ENCODE measurements around the gene FURIN. TPM values are rescaled to one million over a fixed set of nuclear protein-coding genes. Genes with fewer than 3 reads are reported as not detected.

FURIN gene
- polyA plus RNA-seq, 3 donors: 6.5 to 47.3 (median 14.3) TPM

DNA sequence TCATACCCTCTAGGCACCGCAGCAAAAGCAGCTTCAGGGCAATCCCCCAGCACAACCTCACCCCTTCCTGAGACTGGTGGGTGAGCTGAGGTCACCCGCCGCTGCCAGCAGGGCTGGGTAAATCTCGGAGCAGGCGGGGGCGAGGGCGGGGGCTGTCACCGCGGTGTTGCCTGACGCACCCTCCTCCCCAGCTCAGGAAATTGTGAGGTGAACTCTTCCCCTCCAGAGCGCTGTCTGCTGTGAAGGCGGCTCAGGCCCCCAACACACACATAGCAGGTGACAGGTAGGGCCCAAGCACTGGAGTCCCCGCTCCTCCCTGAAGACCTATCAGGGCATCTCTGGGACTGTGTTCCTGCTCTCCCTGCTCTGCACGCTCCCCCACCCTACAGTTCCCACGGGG lies 30.2 kb upstream of the FURIN start:
- Histone ChIP-seq H3K4me2 (replicated peaks; ENCODE audit: extremely low read depth, low read length, poor library complexity, severe bottlenecking) (no peak overlapping the region), H3K36me3 (replicated peaks in 1 of 2; ENCODE audit: control insufficient read depth in 1 of 2, insufficient read depth in 2 of 2, low read length in 2 of 2) (peaks cover 0 to 6% of the 10 kb centered on the region in 2 donors), H3K9me3 (replicated peaks in 1 of 2; ENCODE audit: control insufficient read depth in 1 of 2, insufficient read depth in 1 of 2, low read length in 2 of 2) (no peaks in the 10 kb centered on the region), H4K20me1 (ENCODE audit: insufficient read depth, low read length) (no peaks in the 10 kb centered on the region), H3K4me1 (ENCODE audit: control insufficient read depth in 1 of 2, insufficient read depth in 2 of 2, low read length in 2 of 2) (peaks cover 59 to 78% of the 10 kb centered on the region in 2 donors), H3K27ac (ENCODE audit: low read depth in 1 of 2, low read length in 2 of 2) (no peak overlapping the region), H3K27me3 (ENCODE audit: control insufficient read depth in 2 of 2, insufficient read depth in 2 of 2, low read length in 2 of 2) (no peaks in the 10 kb centered on the region), H3K79me2 (ENCODE audit: insufficient read depth, low read length) (peaks cover 32% of the 10 kb centered on the region), H2AFZ (ENCODE audit: insufficient read depth, low read depth, low read length, poor library complexity, severe bottlenecking) (no peak overlapping the region), H3K4me3 (replicated peaks in 1 of 3; ENCODE audit: low read depth in 2 of 3, low read length in 3 of 3) (no peak overlapping the region), H3K9ac (ENCODE audit: insufficient read depth, low read length, poor library complexity, severe bottlenecking) (no peak overlapping the region)
- H3K27ac Mint-ChIP-seq: peak overlapping the region in 5 of 7 donors; percentile 37 to 89 (median 43)
- H3K27me3 Mint-ChIP-seq (ENCODE audit: low read depth in 3 of 3): peaks cover 1 to 5% (median 3%) of the 10 kb centered on the region in 3 donors
- peak overlapping the region; percentile 55 to 76 for H3K4me3 Mint-ChIP-seq
- peaks cover 76% of the 10 kb centered on the region for H3K4me1 Mint-ChIP-seq
- H3K9me3 Mint-ChIP-seq: no peaks in the 10 kb centered on the region
- H3K36me3 Mint-ChIP-seq: peaks cover 15 to 26% of the 10 kb centered on the region in 2 donors
- intact Hi-C loops (cut with micrococcal nuclease): loop anchor here (5.0 kb wide), 1 partner anchor 34 kb away; no protein-coding TSS in a partner anchor
- DNase-seq: peak; percentile 37 to 76 (median 48)
- TF ChIP-seq, protein P1, sequence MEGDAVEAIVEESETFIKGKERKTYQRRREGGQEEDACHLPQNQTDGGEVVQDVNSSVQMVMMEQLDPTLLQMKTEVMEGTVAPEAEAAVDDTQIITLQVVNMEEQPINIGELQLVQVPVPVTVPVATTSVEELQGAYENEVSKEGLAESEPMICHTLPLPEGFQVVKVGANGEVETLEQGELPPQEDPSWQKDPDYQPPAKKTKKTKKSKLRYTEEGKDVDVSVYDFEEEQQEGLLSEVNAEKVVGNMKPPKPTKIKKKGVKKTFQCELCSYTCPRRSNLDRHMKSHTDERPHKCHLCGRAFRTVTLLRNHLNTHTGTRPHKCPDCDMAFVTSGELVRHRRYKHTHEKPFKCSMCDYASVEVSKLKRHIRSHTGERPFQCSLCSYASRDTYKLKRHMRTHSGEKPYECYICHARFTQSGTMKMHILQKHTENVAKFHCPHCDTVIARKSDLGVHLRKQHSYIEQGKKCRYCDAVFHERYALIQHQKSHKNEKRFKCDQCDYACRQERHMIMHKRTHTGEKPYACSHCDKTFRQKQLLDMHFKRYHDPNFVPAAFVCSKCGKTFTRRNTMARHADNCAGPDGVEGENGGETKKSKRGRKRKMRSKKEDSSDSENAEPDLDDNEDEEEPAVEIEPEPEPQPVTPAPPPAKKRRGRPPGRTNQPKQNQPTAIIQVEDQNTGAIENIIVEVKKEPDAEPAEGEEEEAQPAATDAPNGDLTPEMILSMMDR (IDR thresholded peaks at IDR 0.05): no peak
- 7% methylated on average over 11 of the region's 15 CpGs for WGBS (ENCODE audit: insufficient coverage)

DNA sequence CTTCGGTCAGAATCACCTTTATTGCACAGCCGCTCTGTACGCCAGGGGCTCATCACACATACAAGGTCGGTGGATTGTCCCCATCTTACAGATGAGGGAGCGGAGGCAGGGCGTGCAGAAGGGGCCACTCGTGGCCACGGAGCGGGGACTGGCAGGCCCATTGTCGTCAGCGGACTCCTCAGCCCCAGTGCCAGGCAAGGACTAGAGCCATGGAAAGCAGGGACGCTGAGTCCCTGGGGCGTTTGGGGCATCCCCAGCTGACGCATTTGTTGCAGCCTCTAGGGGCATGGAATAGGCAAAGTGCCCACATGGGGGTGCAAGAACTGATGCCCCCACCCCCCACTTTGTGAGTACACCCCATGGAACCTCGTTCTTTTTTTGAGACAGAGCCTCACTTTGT lies 29.8 kb upstream of the FURIN start:
- Histone ChIP-seq H3K27ac (ENCODE audit: low read depth in 1 of 2, low read length in 2 of 2) (no peak overlapping the region), H3K36me3 (replicated peaks in 1 of 2; ENCODE audit: control insufficient read depth in 1 of 2, insufficient read depth in 2 of 2, low read length in 2 of 2) (peaks cover 0 to 6% of the 10 kb centered on the region in 2 donors), H3K9ac (ENCODE audit: insufficient read depth, low read length, poor library complexity, severe bottlenecking) (no peak overlapping the region), H2AFZ (ENCODE audit: insufficient read depth, low read depth, low read length, poor library complexity, severe bottlenecking) (no peak overlapping the region), H3K79me2 (ENCODE audit: insufficient read depth, low read length) (peaks cover 36% of the 10 kb centered on the region), H3K4me3 (replicated peaks in 1 of 3; ENCODE audit: low read depth in 2 of 3, low read length in 3 of 3) (no peak overlapping the region), H3K9me3 (replicated peaks in 1 of 2; ENCODE audit: control insufficient read depth in 1 of 2, insufficient read depth in 1 of 2, low read length in 2 of 2) (no peaks in the 10 kb centered on the region), H3K4me1 (ENCODE audit: control insufficient read depth in 1 of 2, insufficient read depth in 2 of 2, low read length in 2 of 2) (peaks cover 63 to 80% of the 10 kb centered on the region in 2 donors), H4K20me1 (ENCODE audit: insufficient read depth, low read length) (no peaks in the 10 kb centered on the region), H3K4me2 (replicated peaks; ENCODE audit: extremely low read depth, low read length, poor library complexity, severe bottlenecking) (no peak overlapping the region), H3K27me3 (ENCODE audit: control insufficient read depth in 2 of 2, insufficient read depth in 2 of 2, low read length in 2 of 2) (no peaks in the 10 kb centered on the region)
- peaks cover 78% of the 10 kb centered on the region for H3K4me1 Mint-ChIP-seq
- peak overlapping the region in 5 of 7 donors; percentile 42 to 89 (median 66) for H3K27ac Mint-ChIP-seq
- no peak for DNase-seq
- peaks cover 15 to 30% of the 10 kb centered on the region in 2 donors for H3K36me3 Mint-ChIP-seq
- TF ChIP-seq, protein P1 (IDR thresholded peaks at IDR 0.05): no peak
- peak overlapping the region in 1 of 2 donors; percentile 11 for H3K4me3 Mint-ChIP-seq
- no peaks in the 10 kb centered on the region for H3K9me3 Mint-ChIP-seq
- intact Hi-C loops (cut with micrococcal nuclease): loop anchor here (5.0 kb wide), 1 partner anchor 34 kb away; no protein-coding TSS in a partner anchor
- H3K27me3 Mint-ChIP-seq (ENCODE audit: low read depth in 3 of 3): peaks cover 1 to 5% (median 3%) of the 10 kb centered on the region in 3 donors
- 75% methylated on average over 15 of the region's 15 CpGs for WGBS (ENCODE audit: insufficient coverage)
